DND-41 (cell line): Measurements from ENCODE around the gene RNF175.

Experiments used
- CTCF ChIP-seq: IDR thresholded peaks from 2 replicates; pipeline ENCODE4 v1.5.1; 2012; ENCODE audit warnings: borderline replicate concordance, low read length, moderate library complexity, mild to moderate bottlenecking; ENCODE audit not compliant: poor library complexity, severe bottlenecking; ENCODE audit errors: extremely low read depth
- EZH2 ChIP-seq: IDR thresholded peaks from 3 replicates; pipeline ENCODE4 v1.6.1; 2012; ENCODE audit warnings: borderline replicate concordance, low read depth, mild to moderate bottlenecking, moderate library complexity, low read length, inconsistent platforms; ENCODE audit not compliant: severe bottlenecking

GRCh38 chr4:153705743-153706468 lies 53.9 kb downstream of the RNF175 start:
- TF ChIP-seq CTCF: no peak
- TF ChIP-seq EZH2: no peak
